Activated T-helper 1 cell treated with anti-CD3 and anti-CD28 coated beads, Interleukin-12 subunit alpha, Interleukin-12 subunit beta, Interleukin-2, Interleukin-4 antibody, amounts not matched to agents 30 ng/mL and 10 ng/mL and 1 ng/mL, durations not matched to agents 14 hours and 24 hours and 36 hours (primary cell): ENCODE data around the gene TMEM182. TPM values are rescaled to one million over a fixed set of nuclear protein-coding genes. Genes with fewer than 3 reads are reported as not detected.

Source experiments
- DNase-seq: peaks from one replicate; pipeline ENCODE4 v3.0.0; 2021; ENCODE audit warnings: low spot score
- H3K27ac Mint-ChIP-seq: one replicate; pipeline ENCODE4 v1.8.0; 2021; ENCODE audit warnings: mild to moderate bottlenecking, mixed read lengths
- H3K27me3 Mint-ChIP-seq: one replicate; pipeline ENCODE4 v1.8.0; 2022; ENCODE audit warnings: mild to moderate bottlenecking, moderate library complexity, mixed read lengths; ENCODE audit not compliant: insufficient read depth
- H3K36me3 Mint-ChIP-seq: one replicate; pipeline ENCODE4 v1.8.0; 2021; ENCODE audit warnings: low read depth, mixed read lengths
- H3K4me1 Mint-ChIP-seq: one replicate; pipeline ENCODE4 v1.8.0; 2021; ENCODE audit warnings: low read depth, mixed read lengths
- H3K4me3 Mint-ChIP-seq: one replicate; pipeline ENCODE4 v1.8.0; 2021; ENCODE audit warnings: mild to moderate bottlenecking, moderate library complexity, mixed read lengths
- H3K9me3 Mint-ChIP-seq: one replicate; pipeline ENCODE4 v1.8.0; 2021; ENCODE audit warnings: mixed read lengths
- intact Hi-C: fragments of 100-400 bp; cut with micrococcal nuclease; formaldehyde crosslinking; loops from one replicate; pipeline ENCODE4 v1.15.1; 2024
- total RNA-seq: library from RNA; stranded (reverse); gene quantifications from 2 replicates; pipeline ENCODE4 v1.2.3, GENCODE V29; 2022

TMEM182 gene
- total RNA-seq, 1 donor from 2014 or later = 4.4 TPM

DNA sequence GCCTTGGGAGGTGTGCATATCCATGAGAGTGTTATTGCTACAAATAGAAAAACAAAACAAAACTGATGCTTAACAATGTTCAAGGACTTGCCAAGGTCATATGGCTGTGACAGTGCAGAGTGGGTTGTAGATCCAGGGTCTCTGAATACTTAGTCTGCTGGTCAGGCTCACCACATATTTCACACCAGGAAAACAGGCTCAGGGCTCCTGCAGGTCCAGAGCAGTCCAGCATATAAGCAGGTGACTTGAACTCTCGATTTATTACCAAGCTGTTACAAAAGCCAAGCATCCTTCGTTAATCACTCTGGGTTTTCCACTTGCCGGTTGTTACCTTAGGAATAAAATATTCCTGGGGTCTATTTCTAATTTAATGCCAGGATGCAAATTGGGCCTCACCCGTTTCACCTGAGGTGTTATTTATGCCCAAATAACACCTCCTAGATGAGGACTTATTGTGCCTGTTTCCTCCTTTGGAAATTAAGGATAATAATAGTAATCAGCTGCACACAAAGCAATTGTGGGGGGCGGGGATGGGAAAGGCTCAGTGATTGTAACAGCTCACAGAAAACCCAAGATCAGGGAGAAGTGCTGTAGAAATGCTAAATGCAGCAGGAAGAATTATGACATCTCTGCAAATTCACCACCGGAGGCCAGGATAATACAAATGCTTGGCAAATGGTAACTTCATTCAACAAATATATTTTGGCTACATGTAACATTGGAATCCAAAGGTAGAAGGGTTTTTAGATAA is 72.9 kb downstream of the TMEM182 start:
- intact Hi-C loops = no loop called here
- Mint-ChIP-seq H3K27ac (no peak overlapping the region), H3K4me3 (no peak overlapping the region), H3K27me3 (peaks cover 4% of the 10 kb centered on the region), H3K4me1 (no peaks in the 10 kb centered on the region), H3K36me3 (no peaks in the 10 kb centered on the region), H3K9me3 (no peaks in the 10 kb centered on the region)
- DNase-seq = no peak

DNA sequence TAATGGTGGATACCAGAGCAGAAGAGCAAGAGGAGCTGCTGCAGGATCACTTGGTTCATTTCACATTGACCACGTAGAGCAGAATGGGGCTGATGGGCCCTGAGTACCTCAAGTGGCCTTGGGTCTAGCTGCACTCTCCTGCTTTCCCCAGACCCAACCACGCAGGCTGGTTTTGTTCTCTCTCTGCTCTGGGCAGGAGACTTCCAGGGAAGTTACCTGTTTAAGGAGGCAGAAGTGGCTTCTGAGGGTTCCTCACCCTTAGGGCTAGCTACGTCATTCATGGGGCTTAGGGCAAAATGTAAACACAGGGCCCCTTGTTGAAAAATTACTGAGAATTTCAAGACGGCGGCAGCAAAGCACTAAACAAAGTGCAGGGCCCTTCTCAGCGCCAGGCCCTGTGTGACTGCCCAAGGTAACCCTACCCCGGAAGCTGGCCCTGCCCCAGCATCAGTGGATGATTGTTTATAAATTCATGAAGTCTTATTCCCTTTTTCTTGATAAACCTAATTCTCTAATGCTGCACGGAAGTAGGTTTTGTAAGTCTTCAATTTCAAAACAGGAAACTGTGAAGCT is 75.9 kb downstream of the TMEM182 start:
- peaks cover 4% of the 10 kb centered on the region for H3K27me3 Mint-ChIP-seq
- H3K27ac Mint-ChIP-seq = no peak overlapping the region
- H3K36me3 Mint-ChIP-seq = no peaks in the 10 kb centered on the region
- intact Hi-C loops = no loop called here
- H3K4me1 Mint-ChIP-seq = no peaks in the 10 kb centered on the region
- H3K9me3 Mint-ChIP-seq = no peaks in the 10 kb centered on the region
- no peak for DNase-seq
- H3K4me3 Mint-ChIP-seq = no peak overlapping the region

DNA sequence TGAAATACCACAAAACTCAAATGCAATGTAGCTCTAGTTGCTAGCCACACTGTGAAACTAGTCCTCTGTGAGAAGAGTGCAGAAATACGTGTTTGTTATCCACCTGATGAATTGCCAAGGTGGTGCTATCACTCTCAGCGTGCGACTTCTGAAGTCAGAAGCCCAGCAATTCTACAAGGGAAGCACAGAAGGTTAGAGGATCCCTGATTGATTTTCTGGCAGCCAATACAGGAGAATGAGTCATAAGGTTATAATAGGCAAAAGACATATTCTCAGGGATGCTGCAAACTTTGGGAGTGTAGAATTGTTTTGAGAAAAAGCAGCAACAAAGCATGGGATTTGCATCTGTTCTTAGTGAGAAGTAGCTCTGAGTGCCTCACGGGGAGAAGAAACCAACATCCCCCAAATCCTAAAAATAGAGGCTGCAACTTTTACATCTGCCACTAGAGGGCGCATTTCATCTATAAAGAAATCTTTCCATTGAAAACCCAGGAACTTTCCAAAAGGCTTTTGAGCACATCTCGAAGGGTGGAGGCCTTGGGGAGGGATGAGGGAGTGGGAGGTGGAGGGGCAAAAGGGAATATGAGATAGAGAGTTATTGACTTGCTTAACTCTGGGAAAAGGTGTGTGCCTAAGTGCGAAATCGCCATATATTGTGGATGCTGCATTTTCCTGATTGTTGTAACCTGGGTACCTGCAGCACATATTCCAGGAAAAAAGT is 78.0 kb downstream of the TMEM182 start:
- Mint-ChIP-seq H3K4me3 (no peak overlapping the region), H3K9me3 (no peaks in the 10 kb centered on the region), H3K36me3 (no peaks in the 10 kb centered on the region), H3K27me3 (peaks cover 4% of the 10 kb centered on the region), H3K4me1 (no peaks in the 10 kb centered on the region), H3K27ac (no peak overlapping the region)
- intact Hi-C loops = no loop called here
- no peak for DNase-seq

GRCh38 chr2:102841107-102841840 is 79.4 kb downstream of the TMEM182 start:
- H3K27ac Mint-ChIP-seq = no peak overlapping the region
- no peaks in the 10 kb centered on the region for H3K4me1 Mint-ChIP-seq
- H3K9me3 Mint-ChIP-seq = no peaks in the 10 kb centered on the region
- no peaks in the 10 kb centered on the region for H3K36me3 Mint-ChIP-seq
- intact Hi-C loops = no loop called here
- DNase-seq = peak; percentile 2
- H3K27me3 Mint-ChIP-seq = peaks cover 7% of the 10 kb centered on the region
- H3K4me3 Mint-ChIP-seq = no peak overlapping the region

- Mint-ChIP-seq H3K4me3 (no peak overlapping the region), H3K4me1 (no peaks in the 10 kb centered on the region), H3K27me3 (peaks cover 7% of the 10 kb centered on the region), H3K27ac (no peak overlapping the region), H3K36me3 (no peaks in the 10 kb centered on the region), H3K9me3 (no peaks in the 10 kb centered on the region)
- intact Hi-C loops = no loop called here
- DNase-seq = no peak
Observed at GRCh38 chr2:102843764-102844443, 82.1 kb downstream of the TMEM182 start.

DNA sequence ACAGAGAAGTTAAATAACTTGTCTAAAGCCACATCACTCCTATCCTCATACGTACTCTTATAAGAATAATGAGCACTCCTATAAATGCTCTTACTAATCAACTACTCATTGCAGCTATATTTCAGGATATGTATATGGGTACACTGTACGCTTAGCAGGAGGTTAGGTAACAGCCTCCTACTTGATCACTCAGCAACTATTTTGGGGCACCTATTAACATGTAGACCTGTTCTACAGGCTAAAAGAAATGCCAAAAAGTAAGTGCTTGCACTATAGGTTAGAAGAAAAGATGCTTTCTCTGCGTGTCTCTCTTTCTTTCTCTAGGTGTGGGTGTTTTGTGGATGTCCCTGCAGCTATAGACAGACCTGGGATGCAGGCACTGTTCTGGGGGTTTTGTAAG is 83.1 kb downstream of the TMEM182 start:
- H3K4me3 Mint-ChIP-seq = no peak overlapping the region
- no peaks in the 10 kb centered on the region for H3K4me1 Mint-ChIP-seq
- H3K36me3 Mint-ChIP-seq = no peaks in the 10 kb centered on the region
- H3K9me3 Mint-ChIP-seq = no peaks in the 10 kb centered on the region
- DNase-seq = no peak
- H3K27ac Mint-ChIP-seq = no peak overlapping the region
- peaks cover 10% of the 10 kb centered on the region for H3K27me3 Mint-ChIP-seq
- intact Hi-C loops = no loop called here

GRCh38 chr2:102848366-102848839 is 86.6 kb downstream of the TMEM182 start:
- Mint-ChIP-seq H3K9me3 (no peaks in the 10 kb centered on the region), H3K4me1 (no peaks in the 10 kb centered on the region), H3K4me3 (no peak overlapping the region), H3K27me3 (peaks cover 15% of the 10 kb centered on the region), H3K27ac (no peak overlapping the region), H3K36me3 (no peaks in the 10 kb centered on the region)
- no peak for DNase-seq
- intact Hi-C loops = no loop called here

- Mint-ChIP-seq H3K36me3 (no peaks in the 10 kb centered on the region), H3K4me1 (no peaks in the 10 kb centered on the region), H3K27ac (no peak overlapping the region), H3K27me3 (peaks cover 15% of the 10 kb centered on the region), H3K4me3 (no peak overlapping the region), H3K9me3 (no peaks in the 10 kb centered on the region)
- no peak for DNase-seq
- intact Hi-C loops = no loop called here
Observed at GRCh38 chr2:102850888-102851287, 89.1 kb downstream of the TMEM182 start.

- intact Hi-C loops = no loop called here
- Mint-ChIP-seq H3K27me3 (peaks cover 10% of the 10 kb centered on the region), H3K36me3 (no peaks in the 10 kb centered on the region), H3K9me3 (no peaks in the 10 kb centered on the region), H3K27ac (no peak overlapping the region), H3K4me3 (no peak overlapping the region), H3K4me1 (no peaks in the 10 kb centered on the region)
- DNase-seq = no peak
Observed at GRCh38 chr2:102852867-102853266, 91.0 kb downstream of the TMEM182 start.

Other genes starting within 250 kb of the TMEM182 start
- not detected in 2 replicates for gene SLC9A2, start 142.5 kb upstream of the TMEM182 start, total RNA-seq